SU-DHL-6 (cell line): ENCODE data around the gene KIF9.

Experiments
- H2AFZ ChIP-seq: fragments of 200-600 bp; sonication (generic); 2 replicates; pipeline ENCODE4 v1.6.1; 2014; ENCODE audit warnings: low read depth, mild to moderate bottlenecking, moderate library complexity, mixed read lengths, antibody characterized with exemption, low read length; ENCODE audit not compliant: severe bottlenecking
- H3F3A ChIP-seq: fragments of 200-600 bp; shearing (Covaris generic); 2 replicates; pipeline ENCODE4 v1.6.0; 2016; ENCODE audit warnings: antibody characterized with exemption, mild to moderate bottlenecking; ENCODE audit not compliant: insufficient read depth
- H3K27ac ChIP-seq: fragments of 200-600 bp; sonication (generic); 2 replicates; pipeline ENCODE4 v1.5.1; 2016; ENCODE audit warnings: low read depth, mild to moderate bottlenecking, low read length, moderate library complexity, mixed read lengths
- H3K27me3 ChIP-seq: fragments of 200-600 bp; sonication (generic), shearing (Covaris generic); 2 replicates; pipeline ENCODE4 v1.6.0; 2014; ENCODE audit warnings: mild to moderate bottlenecking, low read length
- H3K36me3 ChIP-seq: fragments of 200-600 bp; sonication (generic); 2 replicates; pipeline ENCODE4 v1.6.1; 2014; ENCODE audit warnings: mild to moderate bottlenecking, low read length, mixed read lengths
- H3K4me2 ChIP-seq: fragments of 300-600, 200-600 bp; shearing (Covaris generic), sonication (generic); 2 replicates; pipeline ENCODE4 v1.6.0; 2014; ENCODE audit warnings: low read length, low read depth, mild to moderate bottlenecking; ENCODE audit not compliant: poor library complexity, severe bottlenecking
- H3K4me3 ChIP-seq: fragments of 200-600 bp; sonication (generic); 2 replicates; pipeline ENCODE4 v1.5.1; 2014; ENCODE audit warnings: antibody characterized with exemption, low read length, mild to moderate bottlenecking, mixed read lengths; ENCODE audit not compliant: insufficient read depth, poor library complexity, severe bottlenecking
- H3K79me2 ChIP-seq: fragments of 200-600 bp; sonication (generic); 2 replicates; pipeline ENCODE4 v1.6.1; 2014; ENCODE audit warnings: mild to moderate bottlenecking, low read length, moderate library complexity; ENCODE audit not compliant: insufficient read depth
- H3K9ac ChIP-seq: fragments of 200-600 bp; sonication (generic); 2 replicates; pipeline ENCODE4 v1.7.0; 2014; ENCODE audit warnings: mild to moderate bottlenecking, low read length
- H3K9me2 ChIP-seq: fragments of 200-600 bp; sonication (generic); replicated peaks from 2 replicates; pipeline ENCODE4 v1.6.1; 2014; ENCODE audit warnings: low read length; ENCODE audit not compliant: insufficient read depth
- H3K9me3 ChIP-seq: fragments of 200-600 bp; sonication (generic); 2 replicates; pipeline ENCODE4 v1.6.1; 2014; ENCODE audit warnings: low read length, mixed read lengths; ENCODE audit not compliant: insufficient read depth
- H4K20me1 ChIP-seq: fragments of 200-600 bp; sonication (generic); 2 replicates; pipeline ENCODE4 v1.6.1; 2014; ENCODE audit warnings: low read depth, mild to moderate bottlenecking, antibody characterized with exemption, low read length, moderate library complexity, mixed read lengths
- EZH2phosphoT487 ChIP-seq: fragments of 200-600 bp; sonication (generic), shearing (Covaris generic); conservative IDR thresholded peaks from 2 replicates; pipeline ENCODE4 v1.6.1; 2018; ENCODE audit warnings: mild to moderate bottlenecking, antibody characterized with exemption, low read length, moderate library complexity, mixed read lengths
- TF ChIP-seq, protein P1 (sequence below): fragments of 200-600 bp; sonication (generic); IDR thresholded peaks from one replicate; pipeline ENCODE4 v1.5.1; 2017; ENCODE audit warnings: antibody characterized with exemption, mild to moderate bottlenecking, low read length, moderate library complexity; ENCODE audit not compliant: insufficient read depth, poor library complexity, severe bottlenecking

KIF9 gene

DNA sequence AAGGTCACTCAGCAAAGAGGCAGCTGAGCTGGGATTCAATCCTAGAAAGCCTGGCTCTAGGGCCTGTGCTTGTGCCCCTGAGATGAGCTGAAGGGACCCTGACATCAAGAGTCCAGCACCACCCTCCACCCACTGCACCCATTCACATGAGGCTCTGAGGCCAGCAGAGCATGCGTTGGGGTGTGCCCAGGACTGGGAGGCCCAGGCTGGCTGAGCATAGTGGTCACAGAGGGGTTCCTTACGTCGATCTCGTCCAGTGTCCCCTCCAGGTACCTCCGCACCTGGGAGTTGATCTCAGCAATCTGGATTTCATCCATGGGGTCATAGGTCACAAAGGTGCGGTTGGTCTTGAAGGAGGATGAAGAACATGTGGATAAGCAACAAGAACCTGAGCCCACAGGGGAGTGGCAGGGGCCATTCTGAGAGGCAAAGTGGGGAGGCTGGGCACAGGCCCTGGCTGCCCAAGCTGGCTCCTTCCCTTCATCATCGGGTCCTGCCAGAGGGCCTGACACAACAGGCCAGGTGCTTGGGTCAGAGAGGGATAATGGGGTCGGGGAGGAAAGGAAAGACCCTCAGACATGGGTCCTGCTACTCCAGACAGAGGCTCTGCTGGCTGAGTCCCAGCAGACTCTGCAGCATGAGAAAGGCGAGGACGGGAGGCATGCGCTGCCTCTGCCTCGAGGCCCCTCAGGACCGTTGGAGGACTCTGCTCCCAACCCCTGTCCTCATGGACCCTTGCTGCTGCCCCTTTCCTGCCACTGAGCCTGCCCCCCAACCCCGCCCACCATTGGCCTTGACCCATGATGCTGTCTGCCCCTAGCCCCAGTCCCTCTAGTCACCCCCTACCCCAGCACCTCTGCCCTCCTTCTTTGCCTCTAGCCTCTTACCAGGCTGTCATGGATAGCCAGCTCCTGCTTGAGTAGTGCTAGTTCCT, 35.2 kb downstream of the KIF9 start:
- TF ChIP-seq EZH2phosphoT487: no peak
- TF ChIP-seq, protein P1, sequence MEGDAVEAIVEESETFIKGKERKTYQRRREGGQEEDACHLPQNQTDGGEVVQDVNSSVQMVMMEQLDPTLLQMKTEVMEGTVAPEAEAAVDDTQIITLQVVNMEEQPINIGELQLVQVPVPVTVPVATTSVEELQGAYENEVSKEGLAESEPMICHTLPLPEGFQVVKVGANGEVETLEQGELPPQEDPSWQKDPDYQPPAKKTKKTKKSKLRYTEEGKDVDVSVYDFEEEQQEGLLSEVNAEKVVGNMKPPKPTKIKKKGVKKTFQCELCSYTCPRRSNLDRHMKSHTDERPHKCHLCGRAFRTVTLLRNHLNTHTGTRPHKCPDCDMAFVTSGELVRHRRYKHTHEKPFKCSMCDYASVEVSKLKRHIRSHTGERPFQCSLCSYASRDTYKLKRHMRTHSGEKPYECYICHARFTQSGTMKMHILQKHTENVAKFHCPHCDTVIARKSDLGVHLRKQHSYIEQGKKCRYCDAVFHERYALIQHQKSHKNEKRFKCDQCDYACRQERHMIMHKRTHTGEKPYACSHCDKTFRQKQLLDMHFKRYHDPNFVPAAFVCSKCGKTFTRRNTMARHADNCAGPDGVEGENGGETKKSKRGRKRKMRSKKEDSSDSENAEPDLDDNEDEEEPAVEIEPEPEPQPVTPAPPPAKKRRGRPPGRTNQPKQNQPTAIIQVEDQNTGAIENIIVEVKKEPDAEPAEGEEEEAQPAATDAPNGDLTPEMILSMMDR: no peak
- Histone ChIP-seq H3K4me3 (no peak overlapping the region), H4K20me1 (no peaks in the 10 kb centered on the region), H3K4me2 (no peak overlapping the region), H3K27me3 (no peaks in the 10 kb centered on the region), H3K27ac (no peak overlapping the region), H3F3A (no peaks in the 10 kb centered on the region), H3K36me3 (no peaks in the 10 kb centered on the region), H3K9me2 (no peaks in the 10 kb centered on the region), H3K9me3 (no peaks in the 10 kb centered on the region), H3K79me2 (no peaks in the 10 kb centered on the region), H3K9ac (no peak overlapping the region), H2AFZ (no peak overlapping the region)

DNA sequence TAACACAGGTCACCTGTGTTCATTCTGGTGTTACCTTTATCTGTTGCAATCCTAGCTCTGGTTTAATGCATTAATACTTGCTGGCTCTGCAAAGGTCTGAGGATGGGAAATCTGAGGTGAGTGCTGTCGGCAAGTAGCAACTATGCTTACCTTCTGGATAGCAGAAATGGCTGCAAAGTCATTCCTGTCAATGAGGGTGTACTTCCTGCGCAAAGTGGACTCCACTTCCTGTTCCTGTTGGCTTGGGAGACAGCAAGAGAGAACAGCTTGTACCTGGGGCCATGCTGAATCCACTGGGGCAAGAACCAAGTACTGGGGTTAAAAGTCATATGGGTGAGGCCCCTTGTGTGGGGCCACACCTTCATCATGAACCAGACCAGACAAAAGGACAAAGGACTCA, 37.3 kb downstream of the KIF9 start:
- Histone ChIP-seq H3K9ac (no peak overlapping the region), H3K9me3 (no peaks in the 10 kb centered on the region), H3K4me2 (no peak overlapping the region), H3K36me3 (no peaks in the 10 kb centered on the region), H2AFZ (no peak overlapping the region), H3K27ac (no peak overlapping the region), H3K79me2 (no peaks in the 10 kb centered on the region), H3F3A (no peaks in the 10 kb centered on the region), H3K27me3 (no peaks in the 10 kb centered on the region), H3K9me2 (no peaks in the 10 kb centered on the region), H3K4me3 (no peak overlapping the region), H4K20me1 (no peaks in the 10 kb centered on the region)
- TF ChIP-seq EZH2phosphoT487: no peak
- TF ChIP-seq, protein P1: no peak

DNA sequence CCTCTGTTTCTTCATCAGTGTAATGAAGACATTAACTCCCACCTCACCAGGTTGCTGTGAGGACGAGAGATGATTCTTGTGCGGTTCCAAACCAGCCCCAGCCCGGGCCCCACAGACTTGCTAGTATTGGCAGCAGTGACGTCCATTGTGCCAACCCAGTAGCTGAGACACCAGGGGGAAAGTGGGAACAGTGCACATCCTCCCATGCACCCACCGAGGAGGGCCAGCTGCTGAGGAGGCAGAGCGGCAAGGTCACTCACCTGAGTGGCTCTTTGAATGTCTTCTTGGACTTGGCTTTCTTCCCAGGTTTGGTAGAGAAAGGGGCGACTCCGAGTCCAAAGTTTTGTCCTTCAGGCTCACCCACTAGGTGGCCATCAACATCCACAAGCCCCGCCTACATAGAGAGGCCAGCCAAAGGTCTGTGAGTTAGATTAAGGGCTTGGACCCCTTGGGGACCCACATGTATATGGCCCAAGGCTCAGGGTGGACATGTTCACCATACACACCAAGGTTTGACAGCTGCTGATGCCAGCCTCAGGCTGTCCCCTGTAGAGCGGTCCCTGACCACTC, 38.0 kb downstream of the KIF9 start:
- TF ChIP-seq, protein P1: no peak
- TF ChIP-seq EZH2phosphoT487: no peak
- Histone ChIP-seq H3K27ac (no peak overlapping the region), H3F3A (no peaks in the 10 kb centered on the region), H3K9me2 (no peaks in the 10 kb centered on the region), H3K27me3 (no peaks in the 10 kb centered on the region), H2AFZ (no peak overlapping the region), H3K79me2 (no peaks in the 10 kb centered on the region), H3K4me3 (no peak overlapping the region), H3K9me3 (no peaks in the 10 kb centered on the region), H3K9ac (no peak overlapping the region), H3K4me2 (no peak overlapping the region), H4K20me1 (no peaks in the 10 kb centered on the region), H3K36me3 (no peaks in the 10 kb centered on the region)
